H9 (cell line): ENCODE data around the gene BICDL2. TPM values are rescaled to one million over a fixed set of nuclear protein-coding genes. Genes with fewer than 3 reads are reported as not detected.

ENCODE experiments used
- DNase-seq: peaks from one replicate; pipeline ENCODE4 v3.0.0-alpha.2; 2017
- H2AFZ ChIP-seq: one replicate; pipeline ENCODE4 v1.6.1; 2013; ENCODE audit warnings: mild to moderate bottlenecking, low read length, control low read depth, moderate library complexity
- H2AK5ac ChIP-seq: 2 replicates; pipeline ENCODE4 v1.6.1; 2013; ENCODE audit warnings: low read length, control low read depth, mixed read lengths; ENCODE audit not compliant: insufficient read length
- H2BK120ac ChIP-seq: one replicate; pipeline ENCODE4 v1.6.1; 2013; ENCODE audit warnings: low read depth, mild to moderate bottlenecking, low read length, control low read depth, inconsistent platforms; ENCODE audit not compliant: poor library complexity, severe bottlenecking
- H2BK12ac ChIP-seq: 2 replicates; pipeline ENCODE4 v1.6.1; 2013; ENCODE audit warnings: low read length, control low read depth, mixed read lengths, low read depth; ENCODE audit not compliant: insufficient read length
- H2BK15ac ChIP-seq: 2 replicates; pipeline ENCODE4 v1.6.1; 2013; ENCODE audit warnings: low read depth, low read length, control low read depth
- H2BK20ac ChIP-seq: one replicate; pipeline ENCODE4 v1.6.1; 2013; ENCODE audit warnings: low read depth, mild to moderate bottlenecking, low read length, control low read depth, inconsistent platforms; ENCODE audit not compliant: poor library complexity, severe bottlenecking
- H2BK5ac ChIP-seq: 2 replicates; pipeline ENCODE4 v1.6.1; 2013; ENCODE audit warnings: low read length, control low read depth, mixed read lengths; ENCODE audit not compliant: insufficient read length
- H3K14ac ChIP-seq: 2 replicates; pipeline ENCODE4 v1.6.1; 2013; ENCODE audit warnings: low read length, control low read depth; ENCODE audit not compliant: insufficient read depth
- H3K18ac ChIP-seq: 2 replicates; pipeline ENCODE4 v1.6.1; 2013; ENCODE audit warnings: low read depth, mild to moderate bottlenecking, mixed read lengths, low read length, control low read depth; ENCODE audit not compliant: insufficient read length
- H3K23ac ChIP-seq: 2 replicates; pipeline ENCODE4 v1.6.1; 2013; ENCODE audit warnings: low read length, control low read depth, mixed read lengths, low read depth; ENCODE audit not compliant: insufficient read length
- H3K23me2 ChIP-seq: 2 replicates; pipeline ENCODE4 v1.6.1; 2013; ENCODE audit warnings: low read depth, mild to moderate bottlenecking, mixed read lengths, low read length, control low read depth; ENCODE audit not compliant: insufficient read length, poor library complexity, severe bottlenecking
- H3K27ac ChIP-seq: 2 replicates; pipeline ENCODE4 v1.5.1; 2013; ENCODE audit warnings: low read length, control low read depth, mixed read lengths, low read depth; ENCODE audit not compliant: insufficient read length
- H3K27me3 ChIP-seq: 2 replicates; pipeline ENCODE4 v1.6.1; 2013; ENCODE audit warnings: low read length, control low read depth, inconsistent platforms; ENCODE audit not compliant: insufficient read depth
- H3K4ac ChIP-seq: 2 replicates; pipeline ENCODE4 v1.6.1; 2013; ENCODE audit warnings: low read depth, mild to moderate bottlenecking, control low read depth, inconsistent platforms, low read length, moderate library complexity
- H3K4me1 ChIP-seq: 2 replicates; pipeline ENCODE4 v1.6.1; 2013; ENCODE audit warnings: low read length, control low read depth, inconsistent platforms; ENCODE audit not compliant: insufficient read depth
- H3K4me2 ChIP-seq: 2 replicates; pipeline ENCODE4 v1.6.1; 2013; ENCODE audit warnings: low read length, control low read depth, mixed read lengths; ENCODE audit not compliant: insufficient read length, insufficient read depth
- H3K56ac ChIP-seq: 2 replicates; pipeline ENCODE4 v1.6.1; 2013; ENCODE audit warnings: low read depth, mild to moderate bottlenecking, mixed read lengths, low read length, control low read depth; ENCODE audit not compliant: insufficient read length
- H3K79me1 ChIP-seq: 2 replicates; pipeline ENCODE4 v1.6.1; 2013; ENCODE audit warnings: low read depth, mild to moderate bottlenecking, moderate library complexity, low read length, control low read depth, inconsistent platforms; ENCODE audit not compliant: insufficient read depth, poor library complexity, severe bottlenecking
- H3K79me2 ChIP-seq: 2 replicates; pipeline ENCODE4 v1.6.1; 2013; ENCODE audit warnings: low read length, control low read depth, inconsistent platforms; ENCODE audit not compliant: insufficient read depth
- H3K9ac ChIP-seq: 2 replicates; pipeline ENCODE4 v1.6.1; 2013; ENCODE audit warnings: low read length, control low read depth, mixed read lengths; ENCODE audit not compliant: insufficient read length; ENCODE audit errors: extremely low read depth
- H3K9me3 ChIP-seq: one replicate; pipeline ENCODE4 v1.6.1; 2013; ENCODE audit warnings: low read depth, low read length, inconsistent platforms; ENCODE audit not compliant: control insufficient read depth
- H3T11ph ChIP-seq: one replicate; pipeline ENCODE4 v1.6.1; 2013; ENCODE audit warnings: mild to moderate bottlenecking, low read length, control low read depth, inconsistent platforms
- H4K20me1 ChIP-seq: one replicate; pipeline ENCODE4 v1.6.1; 2013; ENCODE audit not compliant: control insufficient read depth, insufficient read length, insufficient read depth
- H4K5ac ChIP-seq: 2 replicates; pipeline ENCODE4 v1.6.1; 2013; ENCODE audit warnings: low read depth, mild to moderate bottlenecking, mixed read lengths, low read length, control low read depth; ENCODE audit not compliant: insufficient read length
- H4K8ac ChIP-seq: replicated peaks from 2 replicates; pipeline ENCODE4 v1.6.1; 2013; ENCODE audit warnings: low read length, control low read depth, mixed read lengths, low read depth; ENCODE audit not compliant: insufficient read length
- H4K91ac ChIP-seq: 2 replicates; pipeline ENCODE4 v1.6.1; 2013; ENCODE audit warnings: low read depth, mild to moderate bottlenecking, moderate library complexity, mixed read lengths, low read length, control low read depth; ENCODE audit not compliant: insufficient read length
- H3K27ac Mint-ChIP-seq, 3 experiments: 2 replicates in 2 of 3; 3 replicates in 1 of 3; pipeline ENCODE4 v1.8.0; 2020 to 2021; ENCODE audit warnings: mixed read lengths in 3 of 3, mild to moderate bottlenecking in 1 of 3, moderate library complexity in 1 of 3
- H3K27me3 Mint-ChIP-seq: 2 replicates; pipeline ENCODE4 v1.8.0; 2021; ENCODE audit warnings: low read depth, mild to moderate bottlenecking, moderate library complexity, mixed read lengths
- H3K36me3 Mint-ChIP-seq, 3 experiments: 2 replicates in 2 of 3; 3 replicates in 1 of 3; pipeline ENCODE4 v1.8.0; 2020 to 2021; ENCODE audit warnings: low read depth in 3 of 3, mixed read lengths in 3 of 3; ENCODE audit not compliant: insufficient read depth in 1 of 3
- H3K4me1 Mint-ChIP-seq, 2 experiments: 2 replicates each; pipeline ENCODE4 v1.8.0; 2020; ENCODE audit warnings: mixed read lengths in 2 of 2
- H3K4me3 Mint-ChIP-seq, 2 experiments: 2 replicates in 1 of 2; 3 replicates in 1 of 2; pipeline ENCODE4 v1.8.0; 2020 to 2021; ENCODE audit warnings: mild to moderate bottlenecking in 2 of 2, mixed read lengths in 2 of 2, moderate library complexity in 1 of 2
- H3K9me3 Mint-ChIP-seq, 2 experiments: 2 replicates in 1 of 2; 3 replicates in 1 of 2; pipeline ENCODE4 v1.8.0; 2020; ENCODE audit warnings: mild to moderate bottlenecking in 2 of 2, mixed read lengths in 2 of 2, moderate library complexity in 1 of 2
- WGBS: extraction: QIAGEN DNeasy Blood & Tissue Kit; methylation state at CpG from one replicate; pipeline ENCODE4 v1.1.7; 2013; ENCODE audit warnings: missing lambda C conversion rate, low lambda C conversion rate, mixed read lengths; ENCODE audit not compliant: insufficient read length; ENCODE audit errors: extremely low coverage; 5-methylcytosine and 5-hydroxymethylcytosine counted together
- total RNA-seq: library from RNA; stranded (reverse); gene quantifications from 2 replicates; pipeline ENCODE4 v1.2.1, GENCODE V29; 2021
- TF ChIP-seq, protein P1 (sequence below): fragments of 200-600 bp; sonication (generic); conservative IDR thresholded peaks from 3 replicates; pipeline ENCODE4 v1.8.0; 2021; ENCODE audit warnings: antibody characterized with exemption, mild to moderate bottlenecking

Gene BICDL2
- total RNA-seq, 1 experiment from 2014 or later, result 13.5 TPM

DNA sequence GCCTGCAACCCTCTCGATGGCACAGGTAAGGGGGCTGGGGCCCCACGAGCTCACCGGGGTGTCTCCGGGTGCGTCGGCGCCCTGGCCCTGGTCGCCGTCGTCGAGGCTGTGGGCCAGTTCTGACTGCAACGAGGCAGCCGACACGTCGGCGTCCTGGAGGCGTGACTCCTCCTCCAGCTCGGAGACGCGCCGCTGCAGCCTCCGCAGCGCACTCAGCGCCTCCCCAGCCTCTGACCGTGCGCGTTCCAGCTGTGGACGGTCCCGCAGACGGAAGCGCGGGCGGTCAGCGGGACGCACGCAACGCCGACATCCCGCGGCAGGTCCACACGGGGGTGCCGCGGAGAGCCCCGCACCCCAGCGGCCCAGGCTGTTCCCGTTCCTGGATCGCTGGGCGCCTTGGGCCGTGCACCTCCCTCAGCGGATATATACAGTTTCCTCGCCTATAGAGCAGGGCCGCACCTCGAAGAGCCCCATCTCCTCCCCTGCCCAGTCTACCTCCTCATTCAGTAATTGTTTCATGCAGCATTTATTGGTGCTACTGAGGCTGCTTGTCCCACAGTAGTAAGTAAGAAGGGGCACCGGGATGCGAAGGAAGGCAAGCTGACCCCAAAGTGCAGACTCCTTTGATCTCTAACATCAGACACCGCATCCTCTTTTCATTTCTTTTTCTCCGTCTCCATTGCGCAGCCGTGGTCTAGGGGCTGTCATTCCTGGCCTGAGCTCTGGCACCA, 7.1 kb downstream of the BICDL2 start:
- Histone ChIP-seq H4K5ac (no peak overlapping the region), H3K27me3 (no peaks in the 10 kb centered on the region), H3K18ac (no peak overlapping the region), H3K4me2 (no peak overlapping the region), H2AFZ (no peak overlapping the region), H2BK12ac (no peak overlapping the region), H3K27ac (no peak overlapping the region), H2BK5ac (no peak overlapping the region), H3T11ph (no peak overlapping the region), H3K23ac (no peak overlapping the region), H3K79me1 (no peaks in the 10 kb centered on the region), H3K9me3 (no peaks in the 10 kb centered on the region), H2BK20ac (no peak overlapping the region), H2BK120ac (no peak overlapping the region), H3K4me1 (no peaks in the 10 kb centered on the region), H3K4ac (no peak overlapping the region), H3K56ac (no peak overlapping the region), H3K79me2 (no peaks in the 10 kb centered on the region), H4K91ac (no peak overlapping the region), H3K14ac (no peak overlapping the region), H3K23me2 (no peaks in the 10 kb centered on the region), H3K9ac (no peak overlapping the region), H2BK15ac (no peak overlapping the region), H4K20me1 (peaks cover 3% of the 10 kb centered on the region), H2AK5ac (no peak overlapping the region), H4K8ac (no peak overlapping the region)
- peaks cover 11 to 38% (median 34%) of the 10 kb centered on the region in 3 experiments; a peak in 6 of 7 replicates for H3K36me3 Mint-ChIP-seq
- peaks cover 12 to 36% of the 10 kb centered on the region in 2 experiments for H3K4me1 Mint-ChIP-seq
- no peaks in the 10 kb centered on the region for H3K9me3 Mint-ChIP-seq
- no CpG with 5 or more reads among the region's 59 CpGs for WGBS
- H3K4me3 Mint-ChIP-seq, result peak overlapping the region in 1 of 2 experiments; percentile 2; a peak in 1 of 5 replicates
- H3K27ac Mint-ChIP-seq, result 0 out of 7 replicates have a peak overlapping the region, but pooled peaks of 1 of the 3 experiments have one; percentile 73
- H3K27me3 Mint-ChIP-seq, result peaks cover 17% of the 10 kb centered on the region
- TF ChIP-seq, protein P1, sequence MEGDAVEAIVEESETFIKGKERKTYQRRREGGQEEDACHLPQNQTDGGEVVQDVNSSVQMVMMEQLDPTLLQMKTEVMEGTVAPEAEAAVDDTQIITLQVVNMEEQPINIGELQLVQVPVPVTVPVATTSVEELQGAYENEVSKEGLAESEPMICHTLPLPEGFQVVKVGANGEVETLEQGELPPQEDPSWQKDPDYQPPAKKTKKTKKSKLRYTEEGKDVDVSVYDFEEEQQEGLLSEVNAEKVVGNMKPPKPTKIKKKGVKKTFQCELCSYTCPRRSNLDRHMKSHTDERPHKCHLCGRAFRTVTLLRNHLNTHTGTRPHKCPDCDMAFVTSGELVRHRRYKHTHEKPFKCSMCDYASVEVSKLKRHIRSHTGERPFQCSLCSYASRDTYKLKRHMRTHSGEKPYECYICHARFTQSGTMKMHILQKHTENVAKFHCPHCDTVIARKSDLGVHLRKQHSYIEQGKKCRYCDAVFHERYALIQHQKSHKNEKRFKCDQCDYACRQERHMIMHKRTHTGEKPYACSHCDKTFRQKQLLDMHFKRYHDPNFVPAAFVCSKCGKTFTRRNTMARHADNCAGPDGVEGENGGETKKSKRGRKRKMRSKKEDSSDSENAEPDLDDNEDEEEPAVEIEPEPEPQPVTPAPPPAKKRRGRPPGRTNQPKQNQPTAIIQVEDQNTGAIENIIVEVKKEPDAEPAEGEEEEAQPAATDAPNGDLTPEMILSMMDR, result no peak
- peak; percentile 42 for DNase-seq
